Measurements from ENCODE around the gene FXR2.

Gene FXR2

DNA sequence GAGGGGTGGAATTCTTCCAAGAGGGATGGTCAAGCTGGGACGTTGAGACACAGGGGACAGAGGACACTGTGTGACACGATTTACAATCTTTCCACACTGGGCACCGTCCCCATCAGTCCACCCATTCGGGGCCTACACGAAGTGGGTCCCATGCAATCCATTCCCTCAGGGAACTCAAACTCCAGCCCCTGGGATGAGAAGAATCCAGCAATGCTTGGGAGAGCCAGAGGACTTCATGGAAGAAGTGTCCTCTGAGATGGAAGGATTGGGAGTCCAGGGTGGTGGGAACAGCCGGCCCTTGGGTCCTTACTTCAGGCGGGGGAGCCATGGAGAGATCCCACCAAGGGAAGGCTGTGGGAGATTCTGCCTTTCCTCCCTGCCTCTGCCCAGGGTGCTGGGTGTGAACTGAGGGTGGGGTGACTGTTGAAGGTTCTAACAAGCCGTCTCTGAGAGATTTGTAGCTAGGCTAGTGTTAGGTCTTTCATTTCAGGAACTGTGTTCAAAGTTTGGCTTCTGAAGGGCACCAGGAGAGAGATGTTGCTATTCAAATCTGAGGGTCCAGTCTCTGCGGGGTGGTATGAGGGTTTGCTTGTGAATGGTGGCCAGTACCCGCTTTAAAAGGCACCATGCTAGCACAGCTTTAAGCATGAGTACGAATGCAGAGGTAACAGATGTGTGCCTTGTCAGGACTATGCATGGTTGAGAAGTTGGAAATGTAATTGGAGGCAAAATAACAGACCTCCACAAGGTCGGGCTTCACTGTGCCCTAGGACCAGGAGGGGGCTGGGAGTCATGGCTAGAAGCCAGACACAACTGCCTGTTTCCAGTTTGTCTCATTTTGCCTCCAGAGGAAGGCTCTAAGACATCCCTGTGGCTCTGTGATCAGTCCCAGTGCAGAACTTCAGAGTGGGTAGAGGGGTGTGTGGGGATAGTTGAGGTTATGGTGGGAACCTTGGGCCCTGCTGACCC, 38.0 kb upstream of the FXR2 start:
- no peak overlapping the region for H4K12ac ChIP-seq (ENCODE audit: low read depth, low read length)
- no CpG with 5 or more reads among the region's 12 CpGs for WGBS (ENCODE audit: extremely low coverage, insufficient coverage, insufficient read length)

DNA sequence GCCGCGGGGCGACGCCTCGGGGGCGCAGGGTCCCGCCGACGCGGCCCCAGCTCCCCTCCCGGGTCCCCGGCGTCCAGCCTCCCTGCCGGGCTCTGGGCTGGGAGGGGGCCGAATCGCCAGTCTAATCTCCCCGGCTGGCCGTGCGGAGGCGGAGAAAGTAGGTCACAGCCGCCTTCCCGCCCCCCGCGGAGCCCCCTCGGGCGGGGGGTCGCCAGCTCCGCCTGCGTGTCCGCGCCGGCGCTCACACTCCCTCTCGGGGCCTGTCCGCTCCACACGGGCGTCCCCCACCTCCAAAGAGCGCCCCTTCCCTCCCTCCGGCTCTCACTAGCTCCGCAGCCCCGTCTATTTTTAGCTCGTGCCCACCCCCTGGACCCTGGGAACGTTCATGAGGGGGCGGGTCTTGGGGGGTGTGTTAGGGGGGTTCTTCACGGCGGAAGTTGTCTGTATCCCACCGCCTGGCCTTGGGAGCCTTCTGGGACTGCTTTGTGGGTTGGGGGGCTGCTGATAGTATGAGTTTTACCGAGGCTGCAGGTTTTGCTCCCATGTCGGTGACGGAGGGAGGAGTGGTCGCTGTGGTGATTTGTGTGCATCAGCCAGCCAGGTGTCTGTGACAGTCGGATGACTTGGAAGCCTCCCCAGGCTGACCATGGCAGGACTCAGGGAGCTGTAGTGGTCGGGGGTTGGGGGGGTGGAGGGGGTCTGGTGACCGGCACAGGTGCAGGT, 37.1 kb upstream of the FXR2 start:
- Histone ChIP-seq H3K9ac (ENCODE audit: low read length) (no peak overlapping the region), H3K23ac (ENCODE audit: low read length) (no peak overlapping the region), H3K36me3 (ENCODE audit: control insufficient read depth in 1 of 2, insufficient read depth in 2 of 2, low read length in 2 of 2) (peaks cover 0 to 2% of the 10 kb centered on the region in 2 experiments), H3K4me2 (ENCODE audit: low read length) (peak overlapping the region; percentile 72), H3K14ac (ENCODE audit: low read length) (no peak overlapping the region), H3K4me3 (ENCODE audit: low read depth, low read length) (no peak overlapping the region), H3K27ac (ENCODE audit: low read depth, low read length) (no peak overlapping the region), H2AK5ac (ENCODE audit: low read length) (no peak overlapping the region), H2BK5ac (ENCODE audit: low read depth, low read length, poor library complexity) (no peak overlapping the region), H3K4me1 (ENCODE audit: control insufficient read depth in 1 of 2, insufficient read depth in 2 of 2, low read length in 2 of 2) (peaks cover 7 to 9% of the 10 kb centered on the region in 2 experiments), H3K4ac (ENCODE audit: low read depth, low read length) (no peak overlapping the region), H3K9me3 (ENCODE audit: insufficient read depth, low read depth, low read length) (peaks cover 17% of the 10 kb centered on the region), H4K91ac (ENCODE audit: low read depth, low read length) (no peak overlapping the region), H4K12ac (ENCODE audit: low read depth, low read length) (no peak overlapping the region), H2BK120ac (ENCODE audit: insufficient read depth, low read length, poor library complexity) (no peak overlapping the region), H3K27me3 (ENCODE audit: insufficient read depth, low read length) (peaks cover 29% of the 10 kb centered on the region), H3K79me2 (ENCODE audit: control insufficient read depth, insufficient read depth, low read length, poor library complexity) (no peaks in the 10 kb centered on the region), H4K8ac (ENCODE audit: low read depth, low read length) (no peak overlapping the region), H2AFZ (ENCODE audit: insufficient read depth, low read length, poor library complexity) (no peak overlapping the region), H3K18ac (ENCODE audit: low read length) (no peak overlapping the region), H3K79me1 (ENCODE audit: low read length) (no peaks in the 10 kb centered on the region), H2BK12ac (ENCODE audit: low read length) (no peak overlapping the region)
- no peak for DNase-seq
- WGBS (ENCODE audit: extremely low coverage, insufficient coverage, insufficient read length): no CpG with 5 or more reads among the region's 54 CpGs

More for the DNA sequence above, 38.0 kb upstream of the FXR2 start:
- Histone ChIP-seq H3K9me3 (ENCODE audit: insufficient read depth, low read depth, low read length) (peaks cover 17% of the 10 kb centered on the region), H2BK5ac (ENCODE audit: low read depth, low read length, poor library complexity) (no peak overlapping the region), H3K79me1 (ENCODE audit: low read length) (no peaks in the 10 kb centered on the region), H2AFZ (ENCODE audit: insufficient read depth, low read length, poor library complexity) (no peak overlapping the region), H3K4ac (ENCODE audit: low read depth, low read length) (no peak overlapping the region), H3K9ac (ENCODE audit: low read length) (no peak overlapping the region), H3K4me3 (ENCODE audit: low read depth, low read length) (no peak overlapping the region), H3K18ac (ENCODE audit: low read length) (no peak overlapping the region), H2BK12ac (ENCODE audit: low read length) (no peak overlapping the region), H4K8ac (ENCODE audit: low read depth, low read length) (no peak overlapping the region), H2BK120ac (ENCODE audit: insufficient read depth, low read length, poor library complexity) (no peak overlapping the region), H3K27ac (ENCODE audit: low read depth, low read length) (no peak overlapping the region), H3K79me2 (ENCODE audit: control insufficient read depth, insufficient read depth, low read length, poor library complexity) (no peaks in the 10 kb centered on the region), H3K4me2 (ENCODE audit: low read length) (no peak overlapping the region), H3K36me3 (ENCODE audit: control insufficient read depth in 1 of 2, insufficient read depth in 2 of 2, low read length in 2 of 2) (peaks cover 0 to 2% of the 10 kb centered on the region in 2 experiments), H4K91ac (ENCODE audit: low read depth, low read length) (no peak overlapping the region), H3K4me1 (ENCODE audit: control insufficient read depth in 1 of 2, insufficient read depth in 2 of 2, low read length in 2 of 2) (peaks cover 10 to 12% of the 10 kb centered on the region in 2 experiments), H3K27me3 (ENCODE audit: insufficient read depth, low read length) (peaks cover 29% of the 10 kb centered on the region), H3K23ac (ENCODE audit: low read length) (no peak overlapping the region), H3K14ac (ENCODE audit: low read length) (no peak overlapping the region), H2AK5ac (ENCODE audit: low read length) (no peak overlapping the region)
- no peak for DNase-seq

DNA sequence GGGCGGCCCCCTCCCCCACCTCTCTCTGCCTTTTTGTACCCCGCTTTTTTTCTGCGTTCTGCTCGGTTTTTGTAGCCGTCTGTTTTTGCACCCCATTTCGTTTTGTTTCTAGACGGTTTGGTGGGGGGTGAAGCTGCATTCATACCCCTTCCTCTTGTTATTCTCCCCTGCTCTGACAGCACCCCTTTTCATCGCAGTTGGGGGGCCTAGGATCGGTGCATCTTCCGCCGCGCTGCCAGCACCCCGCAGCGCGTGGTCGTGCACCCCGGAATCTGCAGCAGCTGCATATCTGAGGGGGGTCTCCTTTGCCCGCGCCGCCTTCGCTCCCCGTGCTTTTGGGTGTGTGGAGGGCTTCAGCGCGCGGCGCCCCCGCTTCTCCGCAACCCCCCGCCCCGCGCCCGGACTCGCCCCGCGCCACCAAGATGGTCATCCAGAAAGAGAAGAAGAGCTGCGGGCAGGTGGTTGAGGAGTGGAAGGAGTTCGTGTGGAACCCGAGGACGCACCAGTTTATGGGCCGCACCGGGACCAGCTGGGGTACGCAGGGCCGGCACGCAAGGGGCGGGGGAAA, 36.5 kb upstream of the FXR2 start:
- Histone ChIP-seq H3K14ac (ENCODE audit: low read length) (no peak overlapping the region), H3K9ac (ENCODE audit: low read length) (no peak overlapping the region), H3K4me2 (ENCODE audit: low read length) (peak overlapping the region; percentile 72), H3K36me3 (ENCODE audit: control insufficient read depth in 1 of 2, insufficient read depth in 2 of 2, low read length in 2 of 2) (peaks cover 0 to 2% of the 10 kb centered on the region in 2 experiments), H3K79me1 (ENCODE audit: low read length) (no peaks in the 10 kb centered on the region), H4K91ac (ENCODE audit: low read depth, low read length) (no peak overlapping the region), H2BK5ac (ENCODE audit: low read depth, low read length, poor library complexity) (no peak overlapping the region), H3K27me3 (ENCODE audit: insufficient read depth, low read length) (peaks cover 29% of the 10 kb centered on the region), H3K18ac (ENCODE audit: low read length) (no peak overlapping the region), H3K4me3 (ENCODE audit: low read depth, low read length) (peak overlapping the region; percentile 23), H2BK12ac (ENCODE audit: low read length) (no peak overlapping the region), H2AK5ac (ENCODE audit: low read length) (no peak overlapping the region), H2BK120ac (ENCODE audit: insufficient read depth, low read length, poor library complexity) (no peak overlapping the region), H3K9me3 (ENCODE audit: insufficient read depth, low read depth, low read length) (peaks cover 17% of the 10 kb centered on the region), H4K8ac (ENCODE audit: low read depth, low read length) (no peak overlapping the region), H2AFZ (ENCODE audit: insufficient read depth, low read length, poor library complexity) (peak overlapping the region; percentile 35), H3K4ac (ENCODE audit: low read depth, low read length) (no peak overlapping the region), H3K4me1 (ENCODE audit: control insufficient read depth in 1 of 2, insufficient read depth in 2 of 2, low read length in 2 of 2) (peaks cover 7 to 8% of the 10 kb centered on the region in 2 experiments), H4K12ac (ENCODE audit: low read depth, low read length) (no peak overlapping the region), H3K23ac (ENCODE audit: low read length) (no peak overlapping the region), H3K79me2 (ENCODE audit: control insufficient read depth, insufficient read depth, low read length, poor library complexity) (no peaks in the 10 kb centered on the region), H3K27ac (ENCODE audit: low read depth, low read length) (no peak overlapping the region)
- DNase-seq: no peak
- no CpG with 5 or more reads among the region's 45 CpGs for WGBS (ENCODE audit: extremely low coverage, insufficient coverage, insufficient read length)

GRCh38 chr17:7650509-7651096, 35.9 kb upstream of the FXR2 start, which contains the start of gene ATP1B2:
Gene ATP1B2, plus strand, starts transcription at chr17:7650926. Its CDS starts 593 bp downstream, at chr17:7651519.
- no peaks in the 10 kb centered on the region for H3K79me2 ChIP-seq (ENCODE audit: control insufficient read depth, insufficient read depth, low read length, poor library complexity)
- H4K12ac ChIP-seq (ENCODE audit: low read depth, low read length): no peak within 1 kb of the TSS
- H4K91ac ChIP-seq (ENCODE audit: low read depth, low read length): no peak within 1 kb of the TSS
- no peaks in the 10 kb centered on the region for H3K79me1 ChIP-seq (ENCODE audit: low read length)
- H3K23ac ChIP-seq (ENCODE audit: low read length): no peak within 1 kb of the TSS
- no peak within 1 kb of the TSS for H2AK5ac ChIP-seq (ENCODE audit: low read length)
- WGBS (ENCODE audit: extremely low coverage, insufficient coverage, insufficient read length): no CpG with 5 or more reads among the region's 34 CpGs
- peaks cover 0 to 2% of the 10 kb centered on the region in 2 experiments for H3K36me3 ChIP-seq (ENCODE audit: control insufficient read depth in 1 of 2, insufficient read depth in 2 of 2, low read length in 2 of 2)
- peak in 1 of 2 donors; percentile 30 for DNase-seq
- H4K8ac ChIP-seq (ENCODE audit: low read depth, low read length): no peak within 1 kb of the TSS
- H3K27me3 ChIP-seq (ENCODE audit: insufficient read depth, low read length): peaks cover 29% of the 10 kb centered on the region
- peak within 1 kb of the TSS; percentile 72 for H3K4me2 ChIP-seq (ENCODE audit: low read length)
- H3K14ac ChIP-seq (ENCODE audit: low read length): no peak within 1 kb of the TSS
- no peak within 1 kb of the TSS for H2BK12ac ChIP-seq (ENCODE audit: low read length)
- H3K4me3 ChIP-seq (ENCODE audit: low read depth, low read length): peak within 1 kb of the TSS; percentile 23
- no peak within 1 kb of the TSS for H3K27ac ChIP-seq (ENCODE audit: low read depth, low read length)
- H3K18ac ChIP-seq (ENCODE audit: low read length): no peak within 1 kb of the TSS
- H3K4me1 ChIP-seq (ENCODE audit: control insufficient read depth in 1 of 2, insufficient read depth in 2 of 2, low read length in 2 of 2): peaks cover 7 to 8% of the 10 kb centered on the region in 2 experiments
- H3K9ac ChIP-seq (ENCODE audit: low read length): no peak within 1 kb of the TSS
- H2BK5ac ChIP-seq (ENCODE audit: low read depth, low read length, poor library complexity): no peak within 1 kb of the TSS
- peaks cover 16% of the 10 kb centered on the region for H3K9me3 ChIP-seq (ENCODE audit: insufficient read depth, low read depth, low read length)
- no peak within 1 kb of the TSS for H2BK120ac ChIP-seq (ENCODE audit: insufficient read depth, low read length, poor library complexity)
- peak within 1 kb of the TSS; percentile 35 for H2AFZ ChIP-seq (ENCODE audit: insufficient read depth, low read length, poor library complexity)
- no peak within 1 kb of the TSS for H3K4ac ChIP-seq (ENCODE audit: low read depth, low read length)

Data from trophoblast cell (in vitro differentiated cells and primary cell).